DMS153 treated with DMSO at 0.1 percent for 48 hours (cell line): ENCODE data around the gene TAS1R3.
A peak's percentile ranks its signal among the peaks of the same experiment; 100 is the strongest.

Experiments used
- DNase-seq: peaks from one replicate; lab custom pipeline; 2025; ENCODE audit not compliant: unreplicated experiment; lab: John Stamatoyannopoulos, UW

TAS1R3 gene

GRCh38 chr1:1349256-1350012 is 18.4 kb downstream of the TAS1R3 start, which contains the start of gene DVL1:
DVL1 (minus strand) TSS chr1:1349418; CDS start chr1:1349065, 353 bp downstream.
- peak; percentile 61 for DNase-seq

DNA sequence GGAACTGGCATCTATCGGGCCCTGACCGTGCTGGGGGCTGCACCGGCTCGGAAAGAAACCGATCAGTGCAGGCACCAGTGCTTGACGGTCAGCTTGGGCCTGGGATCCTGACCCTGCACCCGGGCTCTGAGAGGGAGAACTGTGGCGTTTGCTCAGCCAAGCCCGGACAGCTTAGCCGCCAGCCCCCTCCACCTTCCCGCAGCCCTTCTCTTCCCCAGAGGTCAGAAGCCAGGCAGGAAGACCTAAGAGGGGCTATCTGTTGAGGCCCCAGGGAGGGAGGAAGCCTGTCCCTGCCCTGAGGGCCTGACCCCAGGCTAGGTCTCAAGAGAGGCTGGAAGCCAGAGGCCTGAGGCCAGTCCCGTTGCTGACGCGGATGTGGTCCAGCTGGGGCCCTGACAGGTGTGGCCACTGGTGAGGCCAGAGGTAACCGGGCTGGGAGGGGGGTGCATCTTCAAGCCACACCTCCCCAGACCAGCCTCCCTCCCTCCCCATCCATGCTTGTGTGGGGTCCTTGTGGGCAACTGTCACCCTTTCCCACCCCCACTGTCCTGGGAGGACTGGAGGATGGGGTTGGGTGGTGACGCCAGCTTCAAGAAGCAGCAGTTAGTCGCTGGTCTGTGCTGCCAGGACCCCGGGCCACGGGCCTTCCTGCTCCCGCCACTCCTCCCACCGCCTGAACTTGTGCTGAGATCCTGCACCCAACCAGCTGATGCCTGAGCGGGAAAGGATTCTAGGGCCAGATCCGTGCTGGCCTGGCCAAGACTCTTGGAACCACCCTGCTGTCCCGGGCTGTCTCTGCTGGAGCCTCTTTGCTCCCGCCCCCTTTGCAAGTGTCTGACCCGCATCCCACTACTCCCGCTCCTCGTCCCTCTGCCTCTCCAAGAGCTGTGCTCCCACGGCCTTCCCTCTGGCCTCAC is 20.7 kb downstream of the TAS1R3 start:
- no peak for DNase-seq

GRCh38 chr1:1352786-1353388 is 21.8 kb downstream of the TAS1R3 start:
- no peak for DNase-seq

DNA sequence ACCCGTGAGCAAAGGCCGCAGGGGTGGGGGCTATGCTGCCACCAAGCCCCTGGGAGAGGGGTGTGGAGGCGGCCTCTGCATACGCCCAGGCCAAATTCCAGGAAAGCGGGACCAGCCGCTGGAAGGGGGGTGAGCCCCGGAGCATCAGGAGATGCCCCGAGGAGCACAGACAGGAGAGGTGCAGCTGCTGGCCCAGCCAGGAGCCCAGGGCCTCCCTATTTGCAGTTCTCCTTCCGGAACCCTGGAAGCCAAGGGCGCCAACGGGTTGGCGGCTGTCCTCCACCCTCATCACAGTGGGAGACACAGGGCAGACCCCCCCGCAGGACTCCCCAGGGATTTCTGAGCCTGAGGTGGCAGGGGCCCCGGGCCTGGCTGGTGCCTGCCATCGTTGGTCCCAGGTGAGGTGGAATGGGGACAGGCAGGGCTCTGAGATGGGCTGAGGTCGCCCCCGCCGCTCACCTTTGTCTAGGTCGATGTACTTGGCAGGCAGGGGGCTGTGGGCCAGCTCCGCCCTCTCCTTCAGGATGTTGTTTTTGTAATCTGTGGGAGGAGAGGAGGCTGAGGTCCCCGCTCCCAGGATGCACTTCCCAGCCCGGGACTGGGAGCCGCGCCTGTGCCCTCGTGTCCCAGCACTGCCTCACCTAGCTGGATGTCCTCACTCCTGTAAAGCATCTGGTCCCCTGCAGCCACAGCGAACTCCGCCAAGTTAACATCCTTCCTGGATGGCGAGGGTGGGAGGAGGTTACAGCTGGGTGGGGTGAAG is 22.5 kb downstream of the TAS1R3 start:
- DNase-seq = peak; percentile 59

GRCh38 chr1:1354271-1355247 is 23.5 kb downstream of the TAS1R3 start:
- no peak for DNase-seq

- no peak for DNase-seq
Observed at GRCh38 chr1:1355416-1355815, 24.3 kb downstream of the TAS1R3 start.

GRCh38 chr1:1356166-1356795 is 25.2 kb downstream of the TAS1R3 start:
- DNase-seq = no peak

DNA sequence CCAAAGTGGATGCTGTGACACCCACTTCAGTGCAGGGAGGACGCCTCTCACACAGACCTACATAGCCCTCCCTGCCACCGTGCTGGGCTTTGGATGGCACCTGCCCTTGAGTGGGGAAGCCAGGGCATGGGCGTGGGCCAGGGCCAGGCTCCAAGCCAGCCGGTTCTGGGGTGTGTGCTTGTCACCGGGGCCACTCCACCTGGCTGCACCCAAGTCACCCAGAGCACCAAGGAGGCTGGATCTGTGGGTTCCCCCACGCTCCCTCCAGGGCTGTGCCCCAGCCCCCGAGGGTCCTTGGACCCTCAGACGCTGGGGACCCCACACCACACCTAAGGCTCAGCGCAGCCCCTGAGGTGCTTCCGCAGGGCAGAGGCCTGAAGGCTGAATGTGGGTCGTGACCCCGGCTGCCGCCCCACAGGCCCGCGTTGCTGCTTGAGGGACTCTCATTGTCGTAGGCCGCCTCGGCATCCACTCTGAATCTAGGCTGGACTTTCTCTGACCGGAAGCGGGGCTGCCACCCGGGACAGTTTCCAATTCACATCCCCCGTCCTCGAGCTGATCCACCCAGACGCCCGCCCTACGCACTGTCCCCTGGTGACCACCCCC is 25.8 kb downstream of the TAS1R3 start:
- DNase-seq = no peak

DNA sequence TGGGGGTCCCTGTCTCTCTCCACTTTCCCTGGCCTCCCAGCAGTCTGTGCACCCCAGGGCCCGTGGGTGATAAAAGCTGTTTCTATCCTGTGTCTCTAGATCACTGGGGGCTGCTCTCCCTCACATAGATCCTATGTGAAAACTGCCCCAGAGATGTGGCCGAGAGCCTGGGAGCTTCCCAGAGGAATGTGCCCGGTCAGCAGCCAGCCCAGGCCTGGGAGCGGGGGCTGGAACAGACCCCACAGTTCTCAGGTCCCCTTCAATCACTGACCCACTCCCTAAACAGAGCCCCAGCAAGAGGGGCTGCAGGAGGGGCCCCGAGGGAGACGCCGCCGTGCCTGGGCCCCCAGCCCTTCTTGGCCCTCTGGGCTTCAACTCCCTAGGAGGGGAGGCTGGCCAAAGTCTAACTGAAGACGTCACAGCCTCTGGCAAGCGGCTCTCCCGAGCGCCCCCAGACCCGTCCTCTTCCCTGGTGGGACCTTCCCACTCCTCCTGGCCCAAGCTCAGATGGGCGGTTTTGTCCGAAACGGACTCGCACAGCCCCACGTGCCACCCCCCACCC is 26.9 kb downstream of the TAS1R3 start:
- DNase-seq = no peak

DNA sequence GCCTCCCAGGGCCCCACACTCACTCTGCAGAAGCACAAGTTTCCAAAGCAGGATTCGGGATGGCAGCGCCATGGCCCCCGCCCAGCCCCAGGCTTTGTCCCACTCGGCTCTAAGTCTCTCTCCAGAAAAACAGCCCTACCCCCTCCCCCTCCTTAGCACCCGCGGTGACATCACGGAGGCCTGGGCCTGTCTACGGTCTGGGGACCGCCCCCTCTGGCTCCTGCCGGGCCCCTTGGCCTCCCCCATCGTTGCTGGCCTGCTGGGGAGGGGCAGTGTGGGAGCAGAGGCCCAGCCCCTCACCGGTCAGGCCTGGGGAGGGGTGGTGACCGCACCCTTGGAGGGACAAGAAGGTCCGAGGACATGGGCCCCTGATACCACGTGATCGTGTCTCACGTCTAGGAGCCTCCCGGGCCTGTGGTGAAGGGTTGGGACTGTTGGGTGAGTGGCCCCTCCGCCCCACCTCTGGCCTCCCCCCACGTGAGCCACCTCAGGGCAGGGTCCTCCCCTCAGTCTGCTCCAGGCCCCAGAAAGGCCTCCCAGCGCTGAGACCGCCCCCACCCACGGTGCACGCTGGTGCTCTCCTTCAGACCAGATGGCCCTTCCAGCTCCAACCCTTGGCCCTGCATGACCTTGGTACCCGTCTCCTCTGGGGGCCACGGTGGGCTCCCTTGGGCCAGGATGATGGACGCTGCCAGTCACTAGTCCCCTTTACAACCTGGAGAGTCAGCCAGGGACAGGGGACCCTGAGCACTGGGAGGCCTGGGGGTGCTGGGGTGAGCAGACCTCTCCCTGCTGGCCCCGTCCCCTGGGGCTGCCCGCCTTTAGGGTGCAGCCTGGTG is 27.6 kb downstream of the TAS1R3 start, which contains the start of gene MXRA8:
Gene MXRA8, minus strand, starts transcription at position 123 of the 839 bp plus-strand sequence. Its CDS starts 51 bp downstream, at position 72.
- no peak for DNase-seq

DNA sequence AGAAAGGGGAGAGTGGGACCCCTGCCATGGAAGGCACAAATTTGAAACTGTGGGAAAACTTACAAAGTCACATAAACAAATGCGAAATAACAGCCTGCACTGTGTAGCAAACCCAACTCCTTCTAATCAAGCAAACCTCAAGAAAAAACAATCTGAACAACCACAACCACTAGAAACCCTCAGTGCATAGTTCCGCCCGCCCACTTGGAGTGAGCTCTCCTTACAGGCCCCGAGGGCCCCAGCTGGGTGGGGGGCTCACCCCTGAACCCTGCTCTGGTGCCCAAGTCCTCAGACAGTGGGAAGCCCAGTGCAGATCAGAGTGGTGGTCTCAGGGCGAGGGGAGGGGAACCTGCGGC is 28.2 kb downstream of the TAS1R3 start:
- DNase-seq = no peak

GRCh38 chr1:1359664-1360468 is 28.8 kb downstream of the TAS1R3 start:
- no peak for DNase-seq

- DNase-seq = no peak
Observed at GRCh38 chr1:1360506-1361169, 29.6 kb downstream of the TAS1R3 start.

- no peak for DNase-seq
Observed at GRCh38 chr1:1361233-1361981, 30.3 kb downstream of the TAS1R3 start.

GRCh38 chr1:1361982-1362423 is 30.9 kb downstream of the TAS1R3 start:
- DNase-seq = no peak
